ENCODE results near the gene ME1.

GRCh38 chr6:83378621-83379388, 52.0 kb downstream of the ME1 start:
- TF ChIP-seq CTCF (conservative IDR thresholded peaks at IDR 0.05; ENCODE audit: low read length): no peak
- TF ChIP-seq EZH2phosphoT487 (IDR thresholded peaks at IDR 0.05; ENCODE audit: borderline replicate concordance): no peak
